Central memory CD8-positive, alpha-beta T cell (primary cell): ENCODE results near the gene SLC16A8.
A peak's percentile ranks its signal among the peaks of the same experiment; 100 is the strongest.
"Not testable (repeated sequence)": the region's sequence is repeated elsewhere in the genome, so short reads cannot be mapped to it uniquely, and the experiment has no call there.

Experiments used
- ATAC-seq: fragments of 150-1000 bp; cut with Tn5 transposase; replicated peaks from 2 replicates; pipeline ENCODE4 v1.10.0; 2022; ENCODE audit warnings: mild to moderate bottlenecking, moderate FRiP score, moderate number of reproducible peaks; ENCODE audit not compliant: poor library complexity, severe bottlenecking; ENCODE audit errors: extremely low read depth
- DNase-seq, 2 donors: peaks; one replicate each; pipeline ENCODE4 v3.0.0; 2021; ENCODE audit warnings: low spot score in 2 of 2
- H3K27ac Mint-ChIP-seq: one replicate; pipeline ENCODE4 v1.8.0; 2022; ENCODE audit warnings: low read depth, mild to moderate bottlenecking, moderate library complexity, mixed read lengths
- H3K27me3 Mint-ChIP-seq: one replicate; pipeline ENCODE4 v1.8.0; 2022; ENCODE audit warnings: mixed read lengths
- H3K36me3 Mint-ChIP-seq: one replicate; pipeline ENCODE4 v1.8.0; 2022; ENCODE audit warnings: mild to moderate bottlenecking, moderate library complexity, mixed read lengths; ENCODE audit not compliant: insufficient read depth
- H3K4me1 Mint-ChIP-seq: one replicate; pipeline ENCODE4 v1.8.0; 2022; ENCODE audit warnings: mixed read lengths
- H3K4me3 Mint-ChIP-seq: one replicate; pipeline ENCODE4 v1.8.0; 2022; ENCODE audit warnings: mild to moderate bottlenecking, moderate library complexity, mixed read lengths
- H3K9me3 Mint-ChIP-seq: one replicate; pipeline ENCODE4 v1.8.0; 2022; ENCODE audit warnings: mixed read lengths

The SLC16A8 gene

GRCh38 chr22:38122616-38123015, 38.6 kb upstream of the SLC16A8 start:
- H3K27ac Mint-ChIP-seq, result no peak overlapping the region
- DNase-seq (no peak), ATAC-seq (no peak)
- peaks cover 9% of the 10 kb centered on the region for H3K36me3 Mint-ChIP-seq
- H3K4me1 Mint-ChIP-seq, result peaks cover 10% of the 10 kb centered on the region
- H3K4me3 Mint-ChIP-seq, result no peak overlapping the region
- H3K9me3 Mint-ChIP-seq, result no peaks in the 10 kb centered on the region
- no peaks in the 10 kb centered on the region for H3K27me3 Mint-ChIP-seq

DNA sequence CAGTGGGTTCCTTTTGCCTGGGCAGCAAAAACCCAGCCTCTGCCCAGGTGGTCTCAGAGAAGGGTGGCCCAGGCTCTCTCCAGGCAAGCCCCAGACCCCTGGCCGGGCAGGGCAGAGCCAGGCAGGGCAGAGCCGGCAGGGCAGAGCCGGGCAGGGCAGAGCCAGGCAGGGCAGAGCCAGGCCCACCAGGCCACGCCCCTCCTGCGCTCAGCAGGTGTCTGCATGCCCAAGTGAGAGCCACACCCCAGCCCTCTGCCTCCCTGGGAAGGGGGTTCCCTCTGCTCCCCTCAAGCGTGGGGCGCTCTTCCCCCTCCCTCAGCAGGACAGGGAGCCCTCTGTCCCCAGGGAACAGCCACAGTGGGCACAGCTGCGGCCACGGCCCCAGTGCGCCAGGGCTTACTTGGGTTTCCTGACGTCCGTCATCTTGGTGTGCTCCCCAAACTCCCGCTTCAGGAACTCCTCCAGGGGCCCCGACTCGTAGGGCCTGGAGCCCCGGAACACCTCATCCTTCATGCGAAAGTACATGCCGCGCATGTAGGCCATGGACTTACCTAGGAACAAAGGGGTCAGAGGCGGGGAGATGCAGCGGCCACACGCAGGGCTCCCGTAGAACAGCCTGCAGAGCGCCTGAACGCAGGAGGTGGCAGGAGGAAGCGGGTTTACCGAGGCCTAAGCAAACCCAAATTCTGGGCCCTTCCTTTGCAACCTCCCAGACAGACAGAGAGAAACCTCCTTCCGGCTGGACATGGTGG, 36.6 kb upstream of the SLC16A8 start:
- no peak overlapping the region for H3K4me3 Mint-ChIP-seq
- H3K27me3 Mint-ChIP-seq, result no peaks in the 10 kb centered on the region
- H3K4me1 Mint-ChIP-seq, result peaks cover 10% of the 10 kb centered on the region
- ATAC-seq (no peak), DNase-seq (no peak)
- no peaks in the 10 kb centered on the region for H3K9me3 Mint-ChIP-seq
- peaks cover 7% of the 10 kb centered on the region for H3K36me3 Mint-ChIP-seq
- H3K27ac Mint-ChIP-seq, result no peak overlapping the region

- H3K4me3 Mint-ChIP-seq, H3K27me3 Mint-ChIP-seq, H3K36me3 Mint-ChIP-seq, H3K27ac Mint-ChIP-seq, H3K9me3 Mint-ChIP-seq, ATAC-seq, DNase-seq: not testable (repeated sequence)
- H3K4me1 Mint-ChIP-seq, result peaks cover 11% of the 10 kb centered on the region
Measured at GRCh38 chr22:38118747-38119146, 34.8 kb upstream of the SLC16A8 start.

DNA sequence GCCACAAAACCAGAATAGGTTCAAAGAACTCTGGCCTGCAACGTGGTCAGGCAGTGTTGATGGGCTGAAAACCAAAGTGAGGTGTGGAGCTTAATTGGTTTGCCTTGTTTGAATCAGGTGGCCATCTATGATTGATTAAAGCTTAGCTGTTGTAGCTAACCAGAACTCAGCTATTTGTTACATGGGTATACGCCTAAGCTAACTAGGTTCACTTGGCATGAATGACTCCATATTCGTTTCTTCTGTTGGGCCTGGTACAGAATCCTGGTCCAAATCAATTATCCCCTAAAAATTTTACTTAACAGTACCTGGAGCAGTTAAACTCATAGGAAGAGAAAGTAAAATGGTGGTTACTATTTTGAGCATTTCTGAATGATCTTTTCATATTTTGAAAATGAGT, 34.2 kb upstream of the SLC16A8 start:
- no peaks in the 10 kb centered on the region for H3K27me3 Mint-ChIP-seq
- H3K36me3 Mint-ChIP-seq, result peaks cover 6% of the 10 kb centered on the region
- H3K9me3 Mint-ChIP-seq, result no peaks in the 10 kb centered on the region
- no peak overlapping the region for H3K4me3 Mint-ChIP-seq
- DNase-seq (no peak), ATAC-seq (no peak)
- no peak overlapping the region for H3K27ac Mint-ChIP-seq
- H3K4me1 Mint-ChIP-seq, result peaks cover 11% of the 10 kb centered on the region

DNA sequence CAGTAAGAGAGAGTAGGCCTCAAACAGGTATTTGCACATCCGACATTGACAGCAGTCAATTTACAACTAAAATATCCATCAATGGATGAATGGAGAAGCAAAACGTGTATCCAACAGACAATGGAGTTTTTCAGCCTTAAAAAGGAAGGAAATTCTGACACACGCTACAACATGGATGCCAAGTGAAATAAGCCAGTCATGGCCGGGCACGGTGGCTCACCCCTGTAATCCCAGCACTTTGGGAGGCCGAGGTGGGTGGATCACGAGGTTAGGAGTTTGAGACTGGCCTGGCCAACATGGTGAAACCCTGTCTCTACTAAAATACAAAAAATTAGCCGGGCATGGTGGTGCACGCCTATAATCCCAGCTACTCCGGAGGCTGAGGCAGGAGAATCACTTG, 33.6 kb upstream of the SLC16A8 start:
- not testable (repeated sequence) for DNase-seq, H3K9me3 Mint-ChIP-seq, ATAC-seq, H3K4me1 Mint-ChIP-seq, H3K4me3 Mint-ChIP-seq, H3K27me3 Mint-ChIP-seq, H3K27ac Mint-ChIP-seq, H3K36me3 Mint-ChIP-seq

DNA sequence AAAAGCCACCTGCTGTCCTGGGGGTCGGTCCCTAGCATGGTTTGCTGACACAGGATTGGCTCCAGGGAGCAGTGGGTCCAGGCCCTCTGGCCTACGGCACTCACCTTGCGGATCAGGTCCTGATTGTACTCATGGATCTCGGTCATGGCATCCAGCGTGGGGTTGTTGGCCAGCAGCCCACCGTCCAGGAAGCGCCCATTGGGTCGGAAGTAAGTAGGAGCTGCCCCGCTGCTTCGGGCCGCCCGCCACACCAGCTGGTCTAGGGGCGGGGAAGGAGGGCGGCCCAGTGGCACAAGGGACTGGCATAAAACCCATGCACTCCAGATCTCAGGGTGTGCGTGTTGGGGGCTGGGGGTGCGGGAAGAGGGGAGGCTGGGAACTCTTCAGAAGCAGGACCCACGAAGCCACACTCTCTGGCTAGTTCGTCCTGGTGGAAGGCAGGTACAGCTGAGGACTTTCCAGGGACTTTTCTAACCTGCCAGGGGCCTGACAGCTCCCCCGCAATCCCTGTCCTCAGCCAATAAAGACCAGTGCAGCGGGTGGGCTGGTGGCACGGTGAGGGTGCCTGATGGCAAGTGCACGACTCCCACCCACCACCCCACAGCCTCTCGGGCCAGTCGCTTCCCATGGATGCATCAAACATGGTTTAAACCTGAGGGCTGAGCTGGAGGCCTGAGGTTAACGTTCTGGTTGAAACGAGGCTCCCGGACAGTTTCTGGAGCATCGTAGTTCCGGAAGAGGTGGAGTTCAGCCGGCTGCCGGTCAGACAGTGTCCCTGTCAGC, 31.6 kb upstream of the SLC16A8 start:
- H3K27me3 Mint-ChIP-seq, result no peaks in the 10 kb centered on the region

GRCh38 chr22:38114484-38115398, 30.8 kb upstream of the SLC16A8 start:
- Mint-ChIP-seq H3K4me1 (peaks cover 8% of the 10 kb centered on the region), H3K27me3 (no peaks in the 10 kb centered on the region), H3K27ac (no peak overlapping the region), H3K9me3 (no peaks in the 10 kb centered on the region), H3K4me3 (no peak overlapping the region), H3K36me3 (peaks cover 17% of the 10 kb centered on the region)
- ATAC-seq (peak; percentile 86), DNase-seq (peak; percentile 59 to 73)

More for the DNA sequence above, 31.6 kb upstream of the SLC16A8 start:
- H3K36me3 Mint-ChIP-seq, result peaks cover 12% of the 10 kb centered on the region
- H3K4me3 Mint-ChIP-seq, result no peak overlapping the region
- DNase-seq (no peak), ATAC-seq (no peak)
- peaks cover 6% of the 10 kb centered on the region for H3K4me1 Mint-ChIP-seq
- H3K27ac Mint-ChIP-seq, result no peak overlapping the region
- H3K9me3 Mint-ChIP-seq, result no peaks in the 10 kb centered on the region

DNA sequence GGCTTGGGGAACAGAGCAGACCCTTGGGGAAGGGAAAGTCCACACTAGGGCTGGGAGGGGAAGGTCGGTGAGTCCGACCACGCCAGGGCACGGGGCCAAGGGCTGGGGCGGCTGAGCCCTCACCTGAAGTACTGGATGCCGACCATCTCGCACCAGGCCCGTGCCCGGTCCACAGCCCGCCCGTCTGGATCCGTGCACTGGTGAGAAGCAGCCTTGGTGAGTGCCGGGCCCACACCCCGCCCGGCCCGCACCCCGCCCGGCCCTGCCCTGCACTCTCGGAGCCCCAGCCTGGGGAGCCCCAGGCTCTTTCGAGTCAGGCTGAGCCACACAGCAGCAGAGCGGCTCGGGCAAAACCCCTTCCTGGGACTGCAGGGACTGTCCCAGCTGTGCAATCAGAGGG, 28.4 kb upstream of the SLC16A8 start:
- peaks cover 21% of the 10 kb centered on the region for H3K36me3 Mint-ChIP-seq
- H3K4me1 Mint-ChIP-seq, result peaks cover 11% of the 10 kb centered on the region
- H3K4me3 Mint-ChIP-seq, result no peak overlapping the region
- H3K9me3 Mint-ChIP-seq, result no peaks in the 10 kb centered on the region
- DNase-seq (no peak), ATAC-seq (no peak)
- peak overlapping the region; percentile 87 for H3K27ac Mint-ChIP-seq
- H3K27me3 Mint-ChIP-seq, result no peaks in the 10 kb centered on the region

DNA sequence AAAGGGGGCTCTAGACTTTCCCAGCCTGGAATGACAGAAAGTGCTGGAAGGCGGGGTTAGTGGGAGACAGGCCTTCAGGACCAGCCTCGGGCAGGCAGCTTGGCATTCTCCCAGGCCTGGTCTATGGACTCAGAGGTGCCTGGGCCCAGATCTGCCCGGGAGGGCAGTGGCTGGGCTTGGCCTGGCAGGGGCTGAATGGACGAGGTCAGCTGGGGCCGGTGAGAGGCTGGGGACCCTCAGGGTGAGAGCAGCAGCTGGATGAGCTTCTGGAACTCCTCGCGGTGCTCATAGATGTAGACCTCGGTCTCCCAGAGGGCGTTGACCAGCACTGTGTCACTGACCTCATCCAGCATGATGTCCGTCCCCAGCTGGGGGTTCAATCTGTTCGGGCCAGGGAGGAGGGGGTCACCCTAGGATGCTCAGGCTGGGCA, 28.0 kb upstream of the SLC16A8 start:
- Mint-ChIP-seq H3K27me3 (no peaks in the 10 kb centered on the region), H3K9me3 (no peaks in the 10 kb centered on the region), H3K27ac (no peak overlapping the region), H3K4me3 (no peak overlapping the region), H3K36me3 (peaks cover 23% of the 10 kb centered on the region), H3K4me1 (peaks cover 11% of the 10 kb centered on the region)
- DNase-seq (no peak), ATAC-seq (no peak)

GRCh38 chr22:38110863-38111852, 27.2 kb upstream of the SLC16A8 start:
- DNase-seq, result no peak
- no peak for ATAC-seq
- Mint-ChIP-seq H3K9me3 (no peaks in the 10 kb centered on the region), H3K4me3 (no peak overlapping the region), H3K4me1 (peaks cover 11% of the 10 kb centered on the region), H3K36me3 (peaks cover 24% of the 10 kb centered on the region), H3K27ac (peak overlapping the region; percentile 87), H3K27me3 (no peaks in the 10 kb centered on the region)

GRCh38 chr22:38110008-38110862, 26.3 kb upstream of the SLC16A8 start, which contains the start of gene BAIAP2L2:
TSS of gene BAIAP2L2 (minus strand) at chr22:38110684. CDS start at chr22:38110525, 159 bp downstream.
- Mint-ChIP-seq H3K4me1 (peaks cover 11% of the 10 kb centered on the region), H3K27me3 (no peaks in the 10 kb centered on the region), H3K9me3 (no peaks in the 10 kb centered on the region), H3K27ac (peak within 1 kb of the TSS; percentile 99), H3K36me3 (peaks cover 25% of the 10 kb centered on the region), H3K4me3 (peak within 1 kb of the TSS; percentile 67)
- ATAC-seq, result no peak
- DNase-seq, result no peak
